ENCODE measurements around the gene BPIFA1.

BPIFA1 gene

DNA sequence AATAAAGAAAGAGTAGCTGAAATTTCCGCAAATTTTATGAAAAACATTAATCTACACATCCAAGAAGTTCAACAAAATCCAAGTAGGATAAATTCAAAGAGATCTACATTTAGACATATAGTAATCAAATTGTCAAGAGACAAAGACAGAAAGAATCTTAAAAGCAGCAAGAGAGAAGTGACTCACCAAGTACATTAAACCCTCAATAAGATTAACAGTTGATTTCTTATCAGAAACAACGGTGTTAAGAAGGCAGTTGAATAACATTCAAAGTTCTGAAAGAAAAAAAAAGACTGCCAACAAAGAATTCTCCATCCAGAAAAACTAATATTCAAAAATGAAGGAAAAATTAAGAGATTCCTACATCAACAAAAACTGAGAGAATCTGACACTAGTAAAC lies 19.2 kb downstream of the BPIFA1 start:
- Histone ChIP-seq H3K4me1 (no peaks in the 10 kb centered on the region), H3K4me3 (ENCODE audit: low read depth, low read length) (no peak overlapping the region), H3K27me3 (no peaks in the 10 kb centered on the region), H3K9me3 (no peaks in the 10 kb centered on the region), H3K36me3 (no peaks in the 10 kb centered on the region)
- no peak for DNase-seq
- TF ChIP-seq, protein P1, sequence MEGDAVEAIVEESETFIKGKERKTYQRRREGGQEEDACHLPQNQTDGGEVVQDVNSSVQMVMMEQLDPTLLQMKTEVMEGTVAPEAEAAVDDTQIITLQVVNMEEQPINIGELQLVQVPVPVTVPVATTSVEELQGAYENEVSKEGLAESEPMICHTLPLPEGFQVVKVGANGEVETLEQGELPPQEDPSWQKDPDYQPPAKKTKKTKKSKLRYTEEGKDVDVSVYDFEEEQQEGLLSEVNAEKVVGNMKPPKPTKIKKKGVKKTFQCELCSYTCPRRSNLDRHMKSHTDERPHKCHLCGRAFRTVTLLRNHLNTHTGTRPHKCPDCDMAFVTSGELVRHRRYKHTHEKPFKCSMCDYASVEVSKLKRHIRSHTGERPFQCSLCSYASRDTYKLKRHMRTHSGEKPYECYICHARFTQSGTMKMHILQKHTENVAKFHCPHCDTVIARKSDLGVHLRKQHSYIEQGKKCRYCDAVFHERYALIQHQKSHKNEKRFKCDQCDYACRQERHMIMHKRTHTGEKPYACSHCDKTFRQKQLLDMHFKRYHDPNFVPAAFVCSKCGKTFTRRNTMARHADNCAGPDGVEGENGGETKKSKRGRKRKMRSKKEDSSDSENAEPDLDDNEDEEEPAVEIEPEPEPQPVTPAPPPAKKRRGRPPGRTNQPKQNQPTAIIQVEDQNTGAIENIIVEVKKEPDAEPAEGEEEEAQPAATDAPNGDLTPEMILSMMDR (IDR thresholded peaks at IDR 0.05; ENCODE audit: low read depth, low read length), result no peak

DNA sequence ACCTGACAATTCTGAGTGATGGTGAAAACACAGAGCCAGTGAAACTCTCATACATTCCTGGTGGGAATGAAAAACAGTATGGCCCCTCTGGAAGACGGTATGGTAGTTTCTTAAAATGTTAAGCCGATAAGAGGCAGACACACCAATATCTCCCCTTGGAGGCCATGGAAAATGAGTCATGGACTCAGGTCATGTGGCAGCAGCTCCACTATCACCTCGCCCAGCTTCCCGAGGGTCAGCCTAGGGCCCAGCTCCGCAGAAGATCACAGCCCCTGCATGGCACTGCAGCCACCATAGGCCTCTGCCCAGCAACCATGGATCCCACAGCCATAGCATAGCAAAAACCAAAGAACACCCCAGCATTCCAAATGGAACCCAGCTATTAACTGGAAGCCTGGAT lies 21.4 kb downstream of the BPIFA1 start:
- Histone ChIP-seq H3K27me3 (no peaks in the 10 kb centered on the region), H3K36me3 (no peaks in the 10 kb centered on the region), H3K4me3 (ENCODE audit: low read depth, low read length) (no peak overlapping the region), H3K9me3 (no peaks in the 10 kb centered on the region), H3K4me1 (no peaks in the 10 kb centered on the region)
- TF ChIP-seq, protein P1 (IDR thresholded peaks at IDR 0.05; ENCODE audit: low read depth, low read length), result no peak
- no peak for DNase-seq

DNA sequence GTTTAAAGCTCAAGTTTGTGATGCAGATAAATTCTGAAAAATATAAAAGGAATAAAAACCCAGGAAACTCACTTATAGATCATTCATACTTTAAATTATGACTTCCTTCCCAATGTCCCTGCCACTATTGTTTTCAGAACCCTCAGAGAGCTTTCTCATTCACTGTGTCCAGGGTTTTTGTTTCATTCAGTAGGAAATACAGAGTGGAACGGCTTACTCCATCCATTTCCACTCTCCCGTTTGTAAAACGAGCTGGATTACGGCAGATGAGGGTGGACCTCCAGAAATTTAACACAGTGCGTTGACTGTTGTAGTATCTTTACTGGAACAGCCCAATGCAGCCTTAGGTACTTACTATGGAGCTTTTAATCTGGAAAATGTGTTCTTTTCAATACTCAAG lies 23.6 kb downstream of the BPIFA1 start:
- H3K27me3 ChIP-seq, result no peaks in the 10 kb centered on the region
- no peaks in the 10 kb centered on the region for H3K9me3 ChIP-seq
- no peak for DNase-seq
- no peaks in the 10 kb centered on the region for H3K4me1 ChIP-seq
- TF ChIP-seq, protein P1 (IDR thresholded peaks at IDR 0.05; ENCODE audit: low read depth, low read length), result no peak
- no peak overlapping the region for H3K4me3 ChIP-seq (ENCODE audit: low read depth, low read length)
- no peaks in the 10 kb centered on the region for H3K36me3 ChIP-seq

DNA sequence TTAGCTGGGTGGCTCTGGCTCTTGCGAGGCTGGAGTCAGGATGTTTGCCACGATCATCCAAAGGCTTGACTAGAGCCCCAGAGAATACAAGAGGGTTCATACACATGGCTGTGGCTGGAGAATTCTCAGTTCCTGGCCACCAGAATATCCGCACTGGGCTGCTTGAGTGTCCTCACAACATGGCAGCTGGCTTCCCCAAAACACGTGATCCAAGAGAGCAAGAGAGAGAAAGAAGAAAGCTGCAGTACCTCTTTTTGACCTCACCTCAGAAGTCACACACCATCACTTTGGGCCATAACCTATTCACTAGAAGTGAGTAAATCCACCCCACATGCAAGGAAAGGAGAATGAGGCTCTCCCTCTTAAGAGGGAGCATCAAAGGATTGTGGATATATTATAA lies 25.7 kb downstream of the BPIFA1 start:
- TF ChIP-seq, protein P1 (IDR thresholded peaks at IDR 0.05; ENCODE audit: low read depth, low read length), result no peak
- no peaks in the 10 kb centered on the region for H3K4me1 ChIP-seq
- H3K9me3 ChIP-seq, result no peaks in the 10 kb centered on the region
- no peak overlapping the region for H3K4me3 ChIP-seq (ENCODE audit: low read depth, low read length)
- H3K27me3 ChIP-seq, result no peaks in the 10 kb centered on the region
- H3K36me3 ChIP-seq, result no peaks in the 10 kb centered on the region
- DNase-seq, result no peak

DNA sequence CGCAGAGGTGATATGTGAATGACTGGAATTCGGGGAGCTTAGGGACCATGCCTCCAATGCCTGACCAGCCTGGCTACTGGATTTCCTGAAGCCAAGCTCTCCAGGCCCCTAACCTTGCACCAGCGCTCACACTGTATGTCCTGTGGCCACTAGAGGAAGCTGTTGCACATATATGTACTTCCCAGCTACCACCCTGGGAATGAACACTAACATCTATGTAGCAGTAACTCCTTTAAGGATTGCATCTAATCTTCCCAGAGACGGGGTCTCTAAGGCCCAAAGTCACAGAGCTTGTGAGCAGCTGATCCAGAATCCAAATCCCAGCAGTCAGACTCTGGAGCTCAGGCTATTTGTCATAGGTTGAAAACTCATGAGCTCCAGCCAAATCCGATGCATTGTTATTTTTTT lies 26.9 kb downstream of the BPIFA1 start:
- H3K36me3 ChIP-seq, result no peaks in the 10 kb centered on the region

DNA sequence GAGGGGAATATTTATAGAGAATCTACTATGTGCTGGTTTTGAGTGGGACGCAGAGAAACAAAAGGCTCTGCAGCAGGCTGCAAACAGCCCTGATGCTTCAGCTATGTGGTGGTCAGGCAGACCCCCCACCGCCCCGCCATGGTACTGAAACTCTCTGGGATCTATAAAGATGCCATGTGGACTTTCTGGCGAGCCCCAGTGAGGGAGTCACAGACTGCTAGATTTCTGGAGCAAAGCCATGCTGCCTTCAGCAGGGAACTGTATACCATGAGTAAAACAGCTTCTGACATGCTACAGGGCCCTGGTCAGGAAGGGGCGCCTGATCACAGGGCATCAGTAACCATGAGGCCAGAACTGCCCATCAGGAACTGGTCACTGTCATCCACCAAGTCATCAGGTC lies 28.0 kb downstream of the BPIFA1 start:
- no peak for DNase-seq
- Histone ChIP-seq H3K4me3 (ENCODE audit: low read depth, low read length) (no peak overlapping the region), H3K9me3 (no peaks in the 10 kb centered on the region), H3K4me1 (no peaks in the 10 kb centered on the region), H3K36me3 (no peaks in the 10 kb centered on the region), H3K27me3 (no peaks in the 10 kb centered on the region; the same call in 1 of the 2 replicates)
- TF ChIP-seq, protein P1 (IDR thresholded peaks at IDR 0.05; ENCODE audit: low read depth, low read length), result no peak

More for the DNA sequence above, 26.9 kb downstream of the BPIFA1 start:
- H3K4me1 ChIP-seq, result no peaks in the 10 kb centered on the region
- peak; percentile 70 for DNase-seq
- TF ChIP-seq, protein P1 (IDR thresholded peaks at IDR 0.05; ENCODE audit: low read depth, low read length), result peak; percentile 97
- H3K4me3 ChIP-seq (ENCODE audit: low read depth, low read length), result no peak overlapping the region
- H3K27me3 ChIP-seq, result no peaks in the 10 kb centered on the region; the same call in 1 of the 2 replicates
- no peaks in the 10 kb centered on the region for H3K9me3 ChIP-seq

Measured in BE2C (cell line).